BJ (cell line): ENCODE measurements around the gene KRT86. TPM values are rescaled to one million over a fixed set of nuclear protein-coding genes. Genes with fewer than 3 reads are reported as not detected.

Experiments used
- CTCF ChIA-PET: fragments of 350-600 bp; formaldehyde crosslinking; extraction: SDS; loops from one replicate; lab custom pipeline; 2021; ENCODE audit warnings: antibody characterized with exemption, inconsistent platforms; lab: Yijun Ruan, JAX
- POLR2A ChIA-PET: fragments of 300-600 bp; sonication (Branson Sonifier 250); formaldehyde crosslinking; extraction: SDS; loops from one replicate; lab custom pipeline; 2021; ENCODE audit warnings: antibody characterized with exemption; lab: Charles Lee
- DNase-seq: peaks from one replicate; pipeline ENCODE4 v3.0.0-alpha.2; 2011; ENCODE audit warnings: low read depth
- H3K27me3 ChIP-seq: 2 replicates; pipeline ENCODE4 v1.6.0; 2011; ENCODE audit warnings: low read length; ENCODE audit not compliant: control insufficient read depth, insufficient read depth
- H3K36me3 ChIP-seq: 2 replicates; pipeline ENCODE4 v1.5.1; 2011; ENCODE audit warnings: low read length; ENCODE audit not compliant: control insufficient read depth, insufficient read depth
- H3K4me3 ChIP-seq: 2 replicates; pipeline ENCODE4 v1.5.1; 2011; ENCODE audit warnings: low read depth, mild to moderate bottlenecking, control low read depth, low read length
- polyA plus RNA-seq: library from polyadenylated mRNA; depleted of rRNA; stranded (reverse); fragments of >200 nt; gene quantifications from 2 replicates; pipeline ENCODE4 v1.2.3, GENCODE V29; 2011
- TF ChIP-seq, protein P1 (sequence below): IDR thresholded peaks from 2 replicates; pipeline ENCODE4 v1.5.1; 2011; ENCODE audit warnings: low read depth, mild to moderate bottlenecking, control low read depth, inconsistent platforms, low read length, moderate library complexity; ENCODE audit not compliant: insufficient read depth

Gene KRT86
- polyA plus RNA-seq, 1 experiment, result 2.5 TPM

DNA sequence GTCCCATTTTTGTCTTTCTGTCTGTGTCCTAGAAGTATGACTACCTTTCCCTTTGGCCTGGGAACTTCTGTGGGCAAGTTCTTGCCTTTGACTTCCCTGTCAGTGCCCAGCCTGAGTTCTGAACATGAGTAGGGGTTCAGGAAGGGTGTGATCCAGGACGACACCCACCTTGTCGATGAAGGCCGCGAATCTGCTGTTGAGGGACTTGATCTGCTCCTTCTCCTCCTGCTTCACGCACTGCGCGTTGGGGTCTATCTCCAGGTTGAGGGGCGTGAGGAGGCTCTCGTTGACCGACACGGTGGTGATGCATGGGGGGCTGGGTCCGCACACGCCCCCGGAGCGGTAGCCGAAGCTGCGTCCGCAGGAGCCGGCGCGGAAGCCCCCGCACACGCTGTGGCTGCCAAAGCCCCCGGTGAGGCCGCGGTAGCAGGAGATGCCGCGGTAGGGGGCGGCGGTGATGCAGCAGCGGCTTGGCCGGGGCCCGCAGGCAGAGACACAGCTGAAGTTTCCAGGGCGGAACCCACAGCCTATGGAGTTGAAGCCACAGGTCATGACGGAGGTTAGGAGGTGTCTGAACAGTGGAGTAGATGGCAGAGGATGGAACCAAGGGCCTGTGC, 46.4 kb downstream of the KRT86 start, which contains the start of gene KRT83:
TSS of gene KRT83 (minus strand) at position 615 of the 617 bp plus-strand sequence. CDS start at position 552, 63 bp downstream.
- DNase-seq, result no peak
- CTCF ChIA-PET, result interaction anchor here (0.8 to 2.6 kb wide), 3 partner anchors 10 to 164 kb away, joined by 3 to 10 read pairs (median 9); no protein-coding TSS in a partner anchor
- Histone ChIP-seq H3K36me3 (no peaks in the 10 kb centered on the region), H3K27me3 (peaks cover 9% of the 10 kb centered on the region), H3K4me3 (no peak within 1 kb of the TSS)
- POLR2A ChIA-PET, result no interaction called here
- TF ChIP-seq, protein P1, sequence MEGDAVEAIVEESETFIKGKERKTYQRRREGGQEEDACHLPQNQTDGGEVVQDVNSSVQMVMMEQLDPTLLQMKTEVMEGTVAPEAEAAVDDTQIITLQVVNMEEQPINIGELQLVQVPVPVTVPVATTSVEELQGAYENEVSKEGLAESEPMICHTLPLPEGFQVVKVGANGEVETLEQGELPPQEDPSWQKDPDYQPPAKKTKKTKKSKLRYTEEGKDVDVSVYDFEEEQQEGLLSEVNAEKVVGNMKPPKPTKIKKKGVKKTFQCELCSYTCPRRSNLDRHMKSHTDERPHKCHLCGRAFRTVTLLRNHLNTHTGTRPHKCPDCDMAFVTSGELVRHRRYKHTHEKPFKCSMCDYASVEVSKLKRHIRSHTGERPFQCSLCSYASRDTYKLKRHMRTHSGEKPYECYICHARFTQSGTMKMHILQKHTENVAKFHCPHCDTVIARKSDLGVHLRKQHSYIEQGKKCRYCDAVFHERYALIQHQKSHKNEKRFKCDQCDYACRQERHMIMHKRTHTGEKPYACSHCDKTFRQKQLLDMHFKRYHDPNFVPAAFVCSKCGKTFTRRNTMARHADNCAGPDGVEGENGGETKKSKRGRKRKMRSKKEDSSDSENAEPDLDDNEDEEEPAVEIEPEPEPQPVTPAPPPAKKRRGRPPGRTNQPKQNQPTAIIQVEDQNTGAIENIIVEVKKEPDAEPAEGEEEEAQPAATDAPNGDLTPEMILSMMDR, result no peak

DNA sequence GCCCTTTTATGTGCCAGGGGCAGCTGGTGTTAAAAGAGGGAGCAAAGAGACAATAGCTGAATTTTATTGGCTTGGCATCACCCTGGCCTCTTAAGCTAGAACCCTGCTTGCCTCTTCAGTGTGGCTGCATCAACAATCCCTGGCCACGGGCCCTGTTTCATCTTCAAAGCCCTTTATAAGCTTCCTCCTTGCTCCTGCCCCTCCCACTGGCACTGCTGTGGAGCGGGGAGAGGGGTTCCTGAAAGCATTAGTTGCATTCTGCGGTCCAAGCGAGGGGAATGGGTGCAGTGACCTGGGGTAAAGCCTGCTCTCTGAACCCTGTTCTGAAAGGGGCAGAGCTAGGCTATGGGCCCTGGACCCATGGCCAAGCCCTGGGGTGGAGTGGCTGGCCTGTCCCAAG, 47.0 kb downstream of the KRT86 start:
- Histone ChIP-seq H3K27me3 (peaks cover 9% of the 10 kb centered on the region), H3K4me3 (no peak overlapping the region), H3K36me3 (no peaks in the 10 kb centered on the region)
- TF ChIP-seq, protein P1, result no peak
- no peak for DNase-seq
- POLR2A ChIA-PET, result no interaction called here
- CTCF ChIA-PET, result interaction anchor here (2.6 kb wide), 1 partner anchor 164 kb away, joined by 9 read pairs; no protein-coding TSS in a partner anchor

DNA sequence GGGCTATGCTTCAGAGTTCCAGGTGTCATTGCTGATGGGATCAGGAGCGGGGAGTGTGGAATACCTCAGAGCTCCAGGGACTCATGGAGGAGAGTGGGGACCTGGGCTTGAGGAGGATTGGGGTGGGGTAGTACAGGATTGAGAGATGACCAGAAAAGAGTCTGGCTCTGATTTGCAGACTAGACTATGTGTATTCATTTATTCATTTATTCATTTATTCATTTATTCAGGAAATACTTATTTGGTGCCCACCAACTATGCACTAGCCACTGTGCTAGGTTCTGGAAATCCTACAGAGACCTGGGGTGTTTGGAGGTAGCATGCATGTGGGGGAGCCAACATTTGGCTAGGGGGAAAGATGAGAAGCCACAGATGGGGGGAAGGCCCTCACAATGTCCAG, 47.6 kb downstream of the KRT86 start:
- Histone ChIP-seq H3K27me3 (peaks cover 9% of the 10 kb centered on the region), H3K4me3 (no peak overlapping the region), H3K36me3 (no peaks in the 10 kb centered on the region)
- no peak for DNase-seq
- POLR2A ChIA-PET, result no interaction called here
- CTCF ChIA-PET, result interaction anchor here (2.1 to 2.6 kb wide), 2 partner anchors 58 to 165 kb away, joined by 5 to 9 read pairs; no protein-coding TSS in a partner anchor
- TF ChIP-seq, protein P1, result no peak

DNA sequence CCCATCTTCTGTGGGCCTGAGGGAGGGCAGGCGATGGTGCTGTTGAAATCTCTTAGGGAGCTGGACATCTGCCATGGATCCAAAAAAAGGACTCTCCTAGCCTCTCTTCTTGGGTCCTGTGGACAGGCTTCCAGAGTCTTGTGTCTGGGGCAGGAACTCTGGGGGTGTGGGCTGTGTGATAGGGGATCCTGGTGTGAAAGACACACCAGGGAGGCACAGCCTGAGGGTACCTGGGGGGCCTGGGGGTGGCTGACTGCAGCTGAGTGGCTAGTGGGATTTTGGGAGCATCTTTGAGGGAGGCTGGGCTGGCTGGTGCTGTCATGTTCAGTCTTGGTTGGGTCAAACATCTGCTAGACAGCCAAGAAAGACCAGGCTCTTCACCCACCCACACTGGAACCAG, 48.6 kb downstream of the KRT86 start:
- peaks cover 9% of the 10 kb centered on the region for H3K27me3 ChIP-seq
- ChIA-PET CTCF (interaction anchor here (1.3 to 2.2 kb wide), 3 partner anchors 57 to 183 kb away, joined by 3 to 7 read pairs (median 5); no protein-coding TSS in a partner anchor), POLR2A (no interaction called here)
- H3K4me3 ChIP-seq, result no peak overlapping the region
- H3K36me3 ChIP-seq, result no peaks in the 10 kb centered on the region
- TF ChIP-seq, protein P1, result no peak
- DNase-seq, result no peak

DNA sequence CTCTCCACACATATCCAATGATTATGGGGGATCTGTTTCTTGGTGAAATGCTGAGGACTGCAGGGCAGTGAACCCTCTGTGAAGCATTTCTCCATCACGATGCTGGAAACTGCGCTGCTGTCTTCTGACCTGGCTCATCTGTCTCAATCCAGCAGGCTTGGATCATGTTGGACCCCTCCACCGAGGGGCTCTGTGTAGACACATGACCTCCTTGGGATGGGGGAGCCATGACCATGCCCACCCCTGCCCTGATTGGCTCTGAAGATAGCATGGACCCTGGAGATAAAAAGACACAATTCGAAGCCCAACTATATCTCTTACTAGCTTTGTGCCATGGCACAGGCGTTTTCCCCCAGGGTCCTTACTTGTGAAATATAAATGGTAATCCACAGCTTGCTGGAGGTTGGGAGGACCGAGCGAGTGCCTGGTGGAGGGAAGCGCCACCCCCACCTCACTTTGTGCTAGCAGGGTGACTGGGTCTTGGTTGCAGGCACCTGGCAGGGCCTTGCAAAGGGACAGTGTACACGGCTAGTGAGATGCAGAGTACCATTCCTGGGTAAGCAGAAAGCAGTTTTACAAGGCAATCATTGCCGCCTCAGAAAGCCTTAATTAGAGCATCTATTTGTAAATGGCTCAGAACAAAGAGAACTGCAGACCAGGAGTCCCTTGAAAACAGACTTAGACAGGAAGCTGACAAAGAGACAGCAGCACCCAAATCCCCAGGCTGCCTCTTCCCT, 49.1 kb downstream of the KRT86 start:
- CTCF ChIA-PET, result interaction anchor here (1.3 to 6.5 kb wide), 5 partner anchors 10 to 183 kb away, joined by 3 to 53 read pairs (median 5); partner anchors contain the start of gene KRT86

More for the DNA sequence above, 49.1 kb downstream of the KRT86 start:
- DNase-seq, result no peak
- Histone ChIP-seq H3K4me3 (no peak overlapping the region), H3K27me3 (peaks cover 9% of the 10 kb centered on the region), H3K36me3 (no peaks in the 10 kb centered on the region)
- TF ChIP-seq, protein P1, result no peak
- POLR2A ChIA-PET, result no interaction called here
